Loucy (cell line): ENCODE measurements around the gene ZBED4.

Source experiments
- H2AFZ ChIP-seq: fragments of 200-600 bp; sonication (generic); 2 replicates; pipeline ENCODE4 v1.6.0; 2016; ENCODE audit warnings: antibody characterized with exemption, mild to moderate bottlenecking, low read length, moderate library complexity
- H3F3A ChIP-seq: fragments of 200-600 bp; 2 replicates; pipeline ENCODE4 v1.6.0; 2016; ENCODE audit warnings: antibody characterized with exemption, low read depth, mild to moderate bottlenecking
- H3K27me3 ChIP-seq: fragments of 200-600 bp; sonication (generic); 2 replicates; pipeline ENCODE4 v1.6.1; 2014; ENCODE audit warnings: low read length, mild to moderate bottlenecking; ENCODE audit not compliant: insufficient read depth, poor library complexity, severe bottlenecking
- H3K36me3 ChIP-seq: fragments of 200-600 bp; sonication (generic); 2 replicates; pipeline ENCODE4 v1.6.1; 2016; ENCODE audit warnings: low read length; ENCODE audit not compliant: insufficient read depth
- H3K4me1 ChIP-seq: fragments of 200-600 bp; sonication (generic); 2 replicates; pipeline ENCODE4 v1.5.1; 2014; ENCODE audit warnings: low read length, mild to moderate bottlenecking; ENCODE audit not compliant: insufficient read depth, poor library complexity, severe bottlenecking
- H3K4me2 ChIP-seq: fragments of 200-600 bp; sonication (generic); 2 replicates; pipeline ENCODE4 v1.6.0; 2014; ENCODE audit warnings: antibody characterized with exemption, low read length, low read depth, mild to moderate bottlenecking; ENCODE audit not compliant: poor library complexity, severe bottlenecking
- H3K4me3 ChIP-seq: fragments of 200-600 bp; sonication (generic); 2 replicates; pipeline ENCODE4 v1.5.1; 2014; ENCODE audit warnings: low read length, mild to moderate bottlenecking, mixed read lengths; ENCODE audit not compliant: poor library complexity, severe bottlenecking
- H3K79me2 ChIP-seq: fragments of 200-600 bp; sonication (generic); 2 replicates; pipeline ENCODE4 v1.6.1; 2014; ENCODE audit warnings: low read length; ENCODE audit not compliant: insufficient read depth
- H3K9ac ChIP-seq: fragments of 200-600 bp; sonication (generic); 2 replicates; pipeline ENCODE4 v1.6.0; 2014; ENCODE audit warnings: mild to moderate bottlenecking, low read depth, low read length, moderate library complexity; ENCODE audit not compliant: poor library complexity, severe bottlenecking
- H3K9me2 ChIP-seq: fragments of 200-600 bp; sonication (generic); replicated peaks from 2 replicates; pipeline ENCODE4 v1.6.1; 2016; ENCODE audit warnings: low read depth, low read length, mixed read lengths
- H3K9me3 ChIP-seq: fragments of 200-600 bp; sonication (generic); 2 replicates; pipeline ENCODE4 v1.6.1; 2014; ENCODE audit warnings: mild to moderate bottlenecking, antibody characterized with exemption, low read length, low read depth; ENCODE audit not compliant: insufficient read depth
- H4K20me1 ChIP-seq: fragments of 200-600 bp; sonication (generic); 2 replicates; pipeline ENCODE4 v1.6.0; 2014; ENCODE audit warnings: antibody characterized with exemption, low read length, mild to moderate bottlenecking; ENCODE audit not compliant: insufficient read depth, poor library complexity, severe bottlenecking
- EZH2phosphoT487 ChIP-seq: fragments of 200-600 bp; IDR thresholded peaks from 2 replicates; pipeline ENCODE4 v1.6.1; 2018; ENCODE audit warnings: antibody characterized with exemption, mild to moderate bottlenecking, moderate library complexity, borderline replicate concordance
- TF ChIP-seq, protein P1 (sequence below): fragments of 200-600 bp; sonication (generic); conservative IDR thresholded peaks from 2 replicates; pipeline ENCODE4 v1.5.1; 2014; ENCODE audit warnings: mild to moderate bottlenecking, antibody characterized with exemption, low read length

ZBED4 gene

DNA sequence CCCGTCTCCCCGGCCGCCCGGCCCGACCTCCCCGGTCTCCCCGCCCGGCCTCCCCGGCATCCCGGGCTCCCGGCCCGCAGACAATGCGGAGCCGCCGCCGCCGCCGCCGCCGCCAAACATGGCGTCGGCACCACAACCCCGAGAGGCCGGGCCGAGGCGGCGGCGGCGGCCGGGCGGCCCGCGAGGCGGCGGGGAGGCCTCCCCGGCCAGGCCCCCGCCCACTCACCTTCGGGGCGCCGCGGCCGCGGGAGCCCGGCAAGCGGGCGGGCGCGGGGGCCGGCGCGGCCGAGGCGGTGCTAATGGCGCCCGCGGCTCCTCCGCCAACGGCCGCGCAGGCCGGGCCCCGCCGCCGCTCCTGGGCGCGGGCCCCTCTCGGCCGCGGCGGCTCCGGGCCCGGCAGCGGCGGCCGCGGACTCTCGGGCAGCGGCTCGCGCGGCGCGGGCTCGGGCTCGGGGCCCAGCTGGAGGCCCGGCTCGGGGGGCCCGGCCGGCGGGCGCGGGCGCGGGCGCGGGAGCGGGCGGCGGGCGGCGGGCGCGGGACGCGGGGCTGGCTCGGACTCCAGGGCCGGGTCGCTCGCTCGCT, 26.3 kb upstream of the ZBED4 start:
- peak overlapping the region; percentile 82 for H3K4me3 ChIP-seq
- H3K27me3 ChIP-seq, result no peaks in the 10 kb centered on the region
- H3K9me2 ChIP-seq, result no peaks in the 10 kb centered on the region
- H4K20me1 ChIP-seq, result peaks cover 47% of the 10 kb centered on the region
- H3F3A ChIP-seq, result no peaks in the 10 kb centered on the region
- peaks cover 20% of the 10 kb centered on the region; the same call in 1 of the 2 replicates for H3K36me3 ChIP-seq
- no peak overlapping the region for H2AFZ ChIP-seq
- no peak overlapping the region for H3K4me2 ChIP-seq
- H3K9me3 ChIP-seq, result no peaks in the 10 kb centered on the region
- TF ChIP-seq EZH2phosphoT487, result no peak
- TF ChIP-seq, protein P1, sequence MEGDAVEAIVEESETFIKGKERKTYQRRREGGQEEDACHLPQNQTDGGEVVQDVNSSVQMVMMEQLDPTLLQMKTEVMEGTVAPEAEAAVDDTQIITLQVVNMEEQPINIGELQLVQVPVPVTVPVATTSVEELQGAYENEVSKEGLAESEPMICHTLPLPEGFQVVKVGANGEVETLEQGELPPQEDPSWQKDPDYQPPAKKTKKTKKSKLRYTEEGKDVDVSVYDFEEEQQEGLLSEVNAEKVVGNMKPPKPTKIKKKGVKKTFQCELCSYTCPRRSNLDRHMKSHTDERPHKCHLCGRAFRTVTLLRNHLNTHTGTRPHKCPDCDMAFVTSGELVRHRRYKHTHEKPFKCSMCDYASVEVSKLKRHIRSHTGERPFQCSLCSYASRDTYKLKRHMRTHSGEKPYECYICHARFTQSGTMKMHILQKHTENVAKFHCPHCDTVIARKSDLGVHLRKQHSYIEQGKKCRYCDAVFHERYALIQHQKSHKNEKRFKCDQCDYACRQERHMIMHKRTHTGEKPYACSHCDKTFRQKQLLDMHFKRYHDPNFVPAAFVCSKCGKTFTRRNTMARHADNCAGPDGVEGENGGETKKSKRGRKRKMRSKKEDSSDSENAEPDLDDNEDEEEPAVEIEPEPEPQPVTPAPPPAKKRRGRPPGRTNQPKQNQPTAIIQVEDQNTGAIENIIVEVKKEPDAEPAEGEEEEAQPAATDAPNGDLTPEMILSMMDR, result no peak
- peak overlapping the region; percentile 92 for H3K9ac ChIP-seq
- H3K4me1 ChIP-seq, result peaks cover 50% of the 10 kb centered on the region
- H3K79me2 ChIP-seq, result peaks cover 63% of the 10 kb centered on the region

DNA sequence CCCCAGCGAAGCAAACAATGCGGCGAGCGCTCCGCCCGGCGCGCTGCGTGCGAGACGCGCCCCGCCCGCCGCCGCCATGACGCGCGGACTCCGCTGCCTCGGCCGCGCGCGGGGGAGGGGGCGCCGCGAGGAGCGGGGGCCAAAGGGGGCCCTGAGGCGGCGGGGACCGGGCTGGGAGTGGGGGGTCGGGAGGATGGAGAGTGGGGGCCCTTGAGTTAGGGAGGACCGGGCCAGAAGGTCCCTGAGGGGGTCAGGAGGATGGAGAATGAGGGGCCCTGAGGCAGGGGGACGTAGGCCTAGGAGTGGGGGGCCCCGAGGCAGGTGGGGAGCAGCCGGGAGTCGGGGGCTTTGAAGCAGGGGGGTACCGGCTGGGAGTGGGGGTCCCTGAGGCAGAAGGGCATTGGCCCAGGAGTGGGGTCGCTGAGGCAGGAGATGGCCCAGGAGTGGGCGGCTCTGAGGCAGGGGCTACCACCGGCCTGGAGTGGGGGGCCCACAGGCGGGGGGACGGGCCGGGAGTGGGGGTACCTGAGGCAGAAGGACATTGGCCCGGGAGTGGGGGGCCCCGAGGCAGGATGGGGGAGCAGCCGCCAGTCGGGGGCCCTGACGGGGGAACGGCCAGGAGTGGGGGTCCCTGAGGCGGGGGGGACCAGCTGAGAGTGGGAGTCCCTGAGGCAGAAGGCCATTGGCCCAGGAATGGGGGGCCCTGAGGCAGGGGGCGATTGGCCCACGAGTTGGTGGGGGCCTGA, 25.6 kb upstream of the ZBED4 start, which contains the start of gene BRD1:
Gene BRD1, minus strand, starts transcription at position 21 of the 746 bp plus-strand sequence. CDS start 3,556 bp downstream, outside the sequence.
- peak within 1 kb of the TSS; percentile 92 for H3K9ac ChIP-seq
- no peaks in the 10 kb centered on the region for H3K9me3 ChIP-seq
- peak within 1 kb of the TSS; percentile 82 for H2AFZ ChIP-seq
- no peaks in the 10 kb centered on the region for H3K9me2 ChIP-seq
- peaks cover 48% of the 10 kb centered on the region for H3K4me1 ChIP-seq
- peaks cover 56% of the 10 kb centered on the region for H3K79me2 ChIP-seq
- peak within 1 kb of the TSS; percentile 97 for H3K4me2 ChIP-seq
- peaks cover 40% of the 10 kb centered on the region for H4K20me1 ChIP-seq
- TF ChIP-seq, protein P1, result no peak
- TF ChIP-seq EZH2phosphoT487, result no peak
- peak within 1 kb of the TSS; percentile 82 for H3K4me3 ChIP-seq
- peaks cover 13% of the 10 kb centered on the region; the same call in 1 of the 2 replicates for H3K36me3 ChIP-seq
- no peaks in the 10 kb centered on the region for H3K27me3 ChIP-seq
- no peaks in the 10 kb centered on the region for H3F3A ChIP-seq

DNA sequence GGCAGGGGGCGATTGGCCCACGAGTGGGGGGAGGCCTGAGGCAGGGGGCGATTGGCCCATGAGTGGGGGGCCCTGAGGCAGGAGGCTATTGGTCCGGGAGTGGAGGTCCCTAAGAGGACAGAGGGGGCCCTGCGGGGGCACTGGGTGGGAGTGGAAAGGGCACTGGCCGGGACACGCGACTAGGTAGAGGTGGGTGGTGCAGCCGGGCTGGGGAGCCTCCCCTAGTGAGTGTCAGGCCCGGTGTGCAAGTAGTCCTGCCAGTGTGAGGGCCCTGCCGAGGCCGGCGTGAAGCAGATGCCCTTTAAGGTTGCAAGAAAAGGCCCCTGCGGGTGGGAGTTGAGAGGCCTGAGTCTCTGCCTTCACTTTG, 25.1 kb upstream of the ZBED4 start:
- Histone ChIP-seq H3K27me3 (no peaks in the 10 kb centered on the region), H3K9me2 (no peaks in the 10 kb centered on the region), H3K79me2 (peaks cover 51% of the 10 kb centered on the region), H3F3A (no peaks in the 10 kb centered on the region), H3K36me3 (peaks cover 8% of the 10 kb centered on the region; the same call in 1 of the 2 replicates), H3K4me1 (peaks cover 42% of the 10 kb centered on the region), H3K4me3 (peak overlapping the region; percentile 80), H3K4me2 (peak overlapping the region; percentile 88), H4K20me1 (peaks cover 35% of the 10 kb centered on the region), H2AFZ (no peak overlapping the region), H3K9ac (peak overlapping the region; percentile 89), H3K9me3 (no peaks in the 10 kb centered on the region)
- TF ChIP-seq, protein P1, result no peak
